NCI-H69 (cell line): ENCODE results near the gene CACNG1.

Experiments
- DNase-seq: peaks from one replicate; lab custom pipeline; 2025; lab: John Stamatoyannopoulos, UW

CACNG1 gene, protein sequence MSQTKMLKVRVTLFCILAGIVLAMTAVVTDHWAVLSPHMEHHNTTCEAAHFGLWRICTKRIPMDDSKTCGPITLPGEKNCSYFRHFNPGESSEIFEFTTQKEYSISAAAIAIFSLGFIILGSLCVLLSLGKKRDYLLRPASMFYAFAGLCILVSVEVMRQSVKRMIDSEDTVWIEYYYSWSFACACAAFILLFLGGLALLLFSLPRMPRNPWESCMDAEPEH

DNA sequence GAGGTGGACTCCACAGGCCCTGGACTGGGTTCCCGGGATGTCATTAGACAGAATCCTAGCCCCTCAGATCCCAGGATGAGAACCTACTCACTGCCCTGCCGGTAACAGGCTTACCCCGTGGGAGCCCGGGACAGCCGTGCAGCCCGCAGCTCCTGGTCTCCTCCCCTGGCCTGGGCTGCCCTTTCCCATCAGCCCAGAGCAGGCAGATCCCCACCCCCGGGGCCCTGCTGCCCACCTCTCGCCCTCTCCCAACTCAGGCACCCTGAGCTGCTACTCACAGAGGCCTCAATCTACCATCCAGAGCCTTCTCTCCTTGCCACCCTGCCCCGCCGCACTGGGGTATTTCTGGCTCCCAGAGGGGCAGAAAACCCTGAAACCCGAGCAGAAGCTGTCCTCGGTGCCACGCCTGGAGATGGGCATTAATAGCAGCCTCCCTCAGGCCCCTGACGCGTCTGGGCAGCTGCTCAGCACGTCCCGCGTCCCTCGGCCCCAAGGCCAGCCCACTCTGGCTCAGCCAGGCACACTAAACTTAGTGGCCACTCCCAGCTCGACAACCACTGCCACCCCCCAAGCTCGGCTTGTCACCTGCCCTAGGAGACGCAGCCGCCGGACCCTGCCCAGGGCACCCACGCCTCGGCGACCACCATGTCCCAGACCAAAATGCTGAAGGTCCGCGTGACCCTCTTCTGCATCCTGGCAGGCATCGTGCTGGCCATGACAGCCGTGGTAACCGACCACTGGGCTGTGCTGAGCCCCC is at the start of gene CACNG1:
Gene CACNG1, plus strand, starts transcription at position 539 of the 757 bp plus-strand sequence. Its CDS starts 107 bp downstream, at position 646.
- no peak for DNase-seq

DNA sequence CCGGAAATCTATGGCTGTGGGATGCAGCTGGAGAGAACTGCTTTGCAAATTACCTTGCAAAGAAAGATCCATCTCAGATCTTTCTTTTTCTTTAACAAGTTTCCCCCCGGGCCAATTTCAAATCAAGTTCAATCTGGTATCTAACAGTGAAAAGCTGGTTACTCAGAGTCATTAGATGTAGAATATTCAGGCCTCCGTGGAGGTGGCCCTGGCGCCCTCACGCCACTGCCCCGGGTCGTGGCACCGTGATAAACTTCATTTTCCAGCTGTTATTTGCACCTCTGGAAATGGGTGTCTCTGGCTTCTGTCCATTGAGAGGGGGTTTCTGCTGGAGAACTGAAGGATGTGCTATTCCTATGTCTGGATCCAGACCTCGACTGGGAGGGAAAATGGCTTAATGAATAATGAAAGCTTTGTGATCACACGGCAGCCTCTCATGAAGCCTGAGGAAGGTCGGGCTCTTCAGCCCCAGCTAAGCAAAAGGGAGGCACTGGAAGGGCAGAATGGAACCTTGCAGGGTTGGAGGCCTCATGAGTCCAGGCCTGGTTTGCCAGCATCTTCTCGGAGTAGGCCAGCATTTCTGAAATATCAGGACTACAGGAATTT is 49.3 kb upstream of the CACNG1 start:
- no peak for DNase-seq

DNA sequence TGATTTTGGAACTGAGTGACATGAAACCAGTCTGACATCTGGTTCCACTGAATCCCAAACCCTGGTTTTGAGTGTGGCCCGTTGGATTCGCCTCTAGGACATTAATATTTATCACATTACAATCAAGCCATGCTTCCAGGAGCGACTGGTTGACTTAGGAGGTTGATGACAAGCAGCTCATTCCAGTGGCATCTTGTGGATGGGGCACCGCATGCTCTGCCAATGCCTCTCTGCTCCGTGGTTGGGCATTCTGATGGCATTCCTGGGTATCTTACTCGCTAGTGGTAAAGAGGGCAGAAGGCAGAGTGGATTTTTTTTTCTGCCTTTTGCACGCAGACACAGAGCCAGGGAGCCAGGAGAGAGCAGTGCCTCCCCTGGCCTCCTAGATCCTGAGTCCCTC is 48.4 kb upstream of the CACNG1 start:
- no peak for DNase-seq

DNA sequence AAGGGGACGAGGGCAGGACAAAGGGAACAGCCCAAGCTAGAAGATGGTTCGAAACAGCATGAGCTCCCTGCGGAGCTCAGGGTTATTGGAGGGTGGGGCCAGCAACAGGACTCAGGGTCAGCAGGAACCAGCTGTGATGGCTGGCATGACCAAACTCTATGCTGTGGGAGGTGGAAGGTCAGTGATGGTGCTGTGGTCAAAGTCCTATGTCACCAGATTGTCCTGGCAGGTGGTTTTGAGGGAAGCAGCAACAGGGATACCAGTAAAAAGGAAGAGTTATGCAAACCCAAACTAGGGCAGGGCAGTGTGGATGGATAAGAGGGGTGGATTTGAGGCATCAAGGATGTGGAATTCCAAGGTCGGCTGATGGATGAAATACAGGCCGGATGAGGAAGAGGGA is 47.4 kb upstream of the CACNG1 start:
- no peak for DNase-seq

DNA sequence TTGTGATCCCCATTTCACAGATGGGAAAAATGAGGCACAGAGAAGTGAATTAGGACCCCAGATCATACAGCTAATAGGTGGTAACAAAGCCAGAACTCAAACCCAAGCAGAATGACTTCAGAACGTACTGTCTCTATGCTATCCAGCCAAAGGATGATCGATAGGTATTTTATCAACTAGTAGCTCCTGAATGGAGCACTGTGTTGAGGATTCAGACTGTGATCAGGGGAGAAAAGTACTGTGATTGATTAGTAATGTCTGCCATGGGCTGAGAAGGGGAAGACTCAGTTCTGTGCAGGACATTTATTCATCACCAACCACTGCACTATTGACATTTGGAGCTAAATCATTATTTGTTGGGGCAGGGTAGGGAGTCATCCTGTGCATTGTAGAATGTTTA is 41.1 kb upstream of the CACNG1 start:
- DNase-seq = no peak

DNA sequence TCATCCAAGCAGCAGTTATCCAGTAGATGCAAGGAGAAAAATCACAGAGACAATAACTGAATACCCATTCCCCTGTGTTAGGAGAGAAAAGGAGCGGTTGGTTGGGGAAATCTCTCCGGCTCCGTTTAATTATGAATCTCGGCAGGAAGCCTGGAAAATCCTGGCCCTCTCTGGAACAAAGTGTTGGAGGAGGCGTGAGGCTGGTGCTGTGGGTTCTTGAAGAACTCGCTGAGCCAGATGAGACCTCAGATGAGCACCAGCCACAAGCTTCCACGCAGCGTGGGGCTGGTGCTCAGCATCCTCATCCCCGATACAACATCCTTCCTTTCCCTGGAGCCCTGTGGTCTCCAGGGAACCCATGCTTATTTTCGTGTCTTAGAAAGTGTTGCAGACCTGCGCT is 40.2 kb upstream of the CACNG1 start:
- DNase-seq = no peak

DNA sequence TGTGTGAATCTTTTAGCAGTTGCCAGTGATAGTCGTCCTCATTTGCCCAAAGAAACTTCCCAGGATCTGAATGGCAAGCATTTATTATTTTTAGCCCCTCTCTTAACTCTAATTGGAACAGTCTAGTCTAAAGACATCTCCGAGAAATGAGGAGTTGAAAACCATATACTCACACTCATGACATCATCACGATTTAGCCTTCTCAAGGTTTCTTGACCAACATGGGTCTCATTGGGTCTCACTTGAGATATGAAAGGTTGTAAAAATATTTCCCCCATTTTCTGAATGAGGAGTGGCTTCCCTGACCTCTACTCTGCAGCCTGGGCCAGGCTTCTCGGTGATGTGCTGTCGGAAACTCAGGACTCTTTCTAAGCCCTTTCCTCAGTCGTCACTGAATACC is 37.1 kb upstream of the CACNG1 start:
- DNase-seq = no peak

DNA sequence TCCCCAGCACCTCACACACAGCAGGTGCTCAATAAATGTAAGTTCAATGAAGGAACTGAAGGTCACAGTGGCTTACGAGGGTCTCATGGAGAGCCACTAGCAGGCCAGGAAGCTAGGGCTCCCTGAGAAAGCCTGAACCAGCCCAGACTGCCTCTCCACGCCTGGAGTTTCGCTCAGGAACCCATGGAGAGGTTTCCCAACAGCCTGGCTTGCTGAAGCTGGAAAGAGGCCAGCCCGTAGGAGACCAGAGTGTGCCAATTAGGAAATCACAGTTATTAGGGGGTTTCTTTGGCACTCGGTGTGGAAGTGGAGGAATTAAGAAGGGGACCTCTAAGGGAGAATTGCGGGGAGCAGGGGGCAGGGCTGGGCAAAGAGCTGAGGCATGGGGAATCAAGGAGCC is 36.3 kb upstream of the CACNG1 start:
- no peak for DNase-seq

DNA sequence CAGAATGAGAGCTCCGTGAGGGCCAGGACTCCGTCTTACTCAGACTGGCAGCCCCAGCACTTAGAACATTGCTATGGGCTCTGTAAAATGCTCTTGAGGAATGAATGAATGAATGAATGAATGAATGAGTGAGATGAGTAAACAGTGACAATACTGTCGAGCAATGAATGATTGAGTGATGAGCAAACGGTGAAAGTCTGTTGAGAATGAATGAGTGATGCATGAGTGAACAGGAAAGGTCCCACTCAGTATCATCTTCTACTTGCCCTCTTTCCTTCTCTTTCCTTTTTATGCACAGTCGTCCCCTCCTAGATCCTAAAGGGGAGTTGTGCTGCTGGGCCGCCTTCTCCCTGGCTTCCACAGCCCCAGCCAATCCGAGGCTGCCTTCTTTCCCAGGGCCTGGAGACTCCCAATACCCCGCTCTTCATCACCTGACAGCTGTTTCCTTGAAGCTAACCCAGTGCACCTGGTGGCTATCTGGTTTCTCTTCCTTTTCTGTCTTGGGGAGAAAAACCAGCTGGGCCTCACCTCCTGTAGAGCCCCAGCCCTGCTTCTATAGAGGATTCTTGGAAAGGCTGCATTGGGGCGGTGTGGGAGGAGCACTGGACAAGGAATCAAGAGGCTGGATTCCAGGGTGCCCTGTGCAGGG is 32.7 kb upstream of the CACNG1 start:
- DNase-seq = peak; percentile 23

DNA sequence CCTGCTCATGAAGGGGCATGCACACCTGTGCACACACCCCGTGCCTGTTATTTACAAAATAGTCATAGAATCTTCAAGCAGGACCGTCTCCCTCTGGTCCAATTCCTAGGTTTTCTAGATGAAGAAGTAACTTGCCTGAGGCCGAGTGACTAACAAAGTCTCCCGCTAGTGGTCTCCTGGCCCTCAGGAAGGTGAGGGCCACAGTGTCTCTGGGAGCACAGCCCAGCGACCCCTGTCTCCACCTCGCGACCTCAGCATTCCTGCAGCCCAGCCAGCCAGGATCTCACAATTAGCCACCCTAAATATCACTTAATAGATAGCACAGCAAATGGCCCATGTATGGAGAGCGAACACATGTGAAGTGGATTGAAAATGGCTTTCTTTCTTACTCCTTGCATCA is 30.5 kb upstream of the CACNG1 start:
- no peak for DNase-seq

DNA sequence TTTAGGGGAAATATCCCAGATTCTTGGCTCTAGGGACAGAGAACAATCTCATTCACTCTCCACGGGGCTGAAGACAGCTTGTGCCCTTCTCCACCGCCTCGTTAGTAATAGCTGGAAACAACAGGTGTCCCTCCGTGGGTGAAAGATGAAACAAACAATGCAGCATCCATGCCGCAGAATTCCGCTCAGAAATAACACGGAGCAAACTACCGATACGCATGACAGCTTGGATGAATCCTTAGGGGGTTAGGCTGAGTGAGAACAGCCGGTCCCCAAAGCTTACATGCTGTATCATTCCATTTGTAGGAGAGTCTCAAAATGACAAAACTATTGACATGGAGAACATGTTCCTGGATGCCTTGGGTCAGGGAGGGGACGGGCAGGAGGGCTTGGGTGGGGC is 29.4 kb upstream of the CACNG1 start:
- no peak for DNase-seq

DNA sequence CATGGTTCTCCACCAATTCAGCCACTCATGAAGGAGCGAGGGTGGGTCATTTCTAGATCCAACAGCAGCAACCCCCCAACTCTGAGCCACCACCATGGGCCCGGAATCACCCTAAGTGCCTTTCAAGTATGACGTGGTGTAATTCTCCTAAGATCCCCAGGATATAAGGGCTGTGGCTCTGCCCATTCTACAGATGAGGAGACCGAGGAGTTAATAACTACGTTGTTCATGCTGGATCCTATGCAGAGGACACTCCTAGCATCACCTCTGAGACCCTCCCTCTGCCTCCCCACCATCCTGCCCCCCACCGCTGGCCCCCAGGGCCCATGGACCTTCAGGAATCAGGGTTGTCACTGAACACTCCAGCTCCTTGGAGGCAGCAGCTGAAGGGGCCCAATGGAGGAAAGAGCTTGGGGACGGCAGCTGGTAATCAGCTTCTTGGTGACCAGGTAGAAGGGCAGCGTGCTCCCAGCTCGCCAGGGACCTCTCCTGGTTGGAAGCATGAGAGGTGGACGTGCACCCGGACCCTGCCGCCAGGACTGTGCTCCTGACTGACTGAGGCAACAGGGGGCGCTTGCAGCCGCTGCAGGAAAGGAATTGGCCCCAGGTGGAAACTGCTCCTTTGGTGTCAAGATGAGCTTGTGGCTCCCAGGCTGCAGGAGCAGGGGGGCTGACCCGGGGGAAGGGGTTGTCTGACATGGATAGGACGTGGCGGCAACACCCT is 28.2 kb upstream of the CACNG1 start:
- DNase-seq = no peak

DNA sequence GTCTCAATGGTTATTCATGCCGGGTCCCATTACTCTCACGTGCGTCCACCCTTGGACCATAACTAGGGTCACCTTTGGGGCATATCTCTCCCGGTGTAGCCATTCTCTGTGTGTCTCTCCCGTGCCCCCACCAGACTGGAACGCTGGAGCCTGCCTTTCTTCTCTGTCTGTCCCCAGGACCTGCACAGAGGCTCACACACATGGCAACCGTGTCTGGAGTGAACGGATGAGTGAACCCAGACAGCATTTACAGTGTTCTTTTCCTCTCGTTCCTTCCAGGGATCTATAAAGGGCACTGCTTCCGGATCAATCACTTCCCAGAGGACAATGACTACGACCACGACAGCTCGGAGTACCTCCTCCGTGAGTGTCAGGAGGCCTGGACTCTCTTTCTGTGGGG is 26.4 kb upstream of the CACNG1 start:
- no peak for DNase-seq

DNA sequence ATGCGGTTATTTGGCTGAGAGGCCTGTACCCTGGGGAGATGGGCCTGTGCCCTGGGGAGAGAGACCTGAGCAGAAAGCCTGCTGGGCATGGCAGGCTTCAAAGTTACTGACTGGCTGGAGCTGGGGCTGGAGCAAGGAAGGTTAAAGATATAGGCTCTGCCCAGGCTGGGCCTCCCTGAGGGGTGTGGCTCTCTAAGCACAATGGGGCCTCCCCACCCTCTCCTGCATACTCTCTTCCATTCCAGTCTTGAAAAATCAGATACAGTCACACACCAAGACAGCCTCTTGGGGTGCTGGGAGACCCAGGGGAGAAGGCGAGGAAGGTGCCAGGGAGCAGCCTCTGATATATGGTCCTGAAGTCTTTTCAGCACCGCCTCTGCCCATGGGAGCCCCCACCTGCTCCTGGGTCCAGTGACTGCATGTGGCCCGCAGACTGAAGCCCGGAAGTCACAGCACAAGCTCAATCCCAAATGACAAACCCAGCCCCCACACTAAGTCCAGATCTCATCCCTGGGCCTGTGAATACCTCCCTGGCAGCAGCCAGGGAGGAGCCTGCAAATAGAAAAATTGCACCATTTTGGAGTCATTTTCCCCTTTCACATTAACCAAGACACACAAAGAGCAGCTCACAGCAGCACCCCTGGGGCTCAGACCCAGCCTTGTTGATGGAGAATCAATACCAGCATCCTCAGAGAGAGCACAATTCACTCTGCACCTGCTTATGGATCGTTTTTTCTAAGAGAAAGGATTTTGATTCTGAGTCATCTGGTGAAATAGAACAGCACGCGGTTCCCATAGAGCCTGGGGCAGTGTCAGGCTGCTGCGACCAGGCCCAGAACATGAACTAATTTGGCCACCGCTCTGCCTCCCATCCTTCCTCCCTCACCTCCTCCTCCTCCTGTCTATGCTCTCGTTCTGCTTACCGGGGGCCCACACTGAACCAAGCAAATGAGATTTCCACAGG is 25.6 kb upstream of the CACNG1 start:
- DNase-seq = peak; percentile 82

DNA sequence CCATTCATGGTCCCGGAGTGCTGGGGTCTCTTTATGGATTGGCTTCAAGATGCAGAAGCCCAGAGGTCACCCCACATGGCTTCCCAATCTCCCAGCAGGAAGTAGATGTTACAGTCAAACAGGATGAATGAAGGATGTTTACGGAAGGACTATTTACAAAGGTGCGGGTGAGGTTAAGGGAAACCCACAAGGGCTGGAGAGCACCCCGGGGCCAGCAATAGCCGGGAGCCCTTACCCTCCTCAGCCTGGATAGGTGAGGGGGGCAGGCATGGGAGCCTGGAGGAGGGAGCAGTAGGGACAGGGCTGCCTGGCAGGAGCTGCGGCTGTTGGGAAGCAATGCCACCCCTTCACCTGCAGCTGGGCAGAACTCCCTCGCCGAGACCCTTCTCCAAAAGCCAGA is 24.5 kb upstream of the CACNG1 start:
- peak; percentile 50 for DNase-seq

DNA sequence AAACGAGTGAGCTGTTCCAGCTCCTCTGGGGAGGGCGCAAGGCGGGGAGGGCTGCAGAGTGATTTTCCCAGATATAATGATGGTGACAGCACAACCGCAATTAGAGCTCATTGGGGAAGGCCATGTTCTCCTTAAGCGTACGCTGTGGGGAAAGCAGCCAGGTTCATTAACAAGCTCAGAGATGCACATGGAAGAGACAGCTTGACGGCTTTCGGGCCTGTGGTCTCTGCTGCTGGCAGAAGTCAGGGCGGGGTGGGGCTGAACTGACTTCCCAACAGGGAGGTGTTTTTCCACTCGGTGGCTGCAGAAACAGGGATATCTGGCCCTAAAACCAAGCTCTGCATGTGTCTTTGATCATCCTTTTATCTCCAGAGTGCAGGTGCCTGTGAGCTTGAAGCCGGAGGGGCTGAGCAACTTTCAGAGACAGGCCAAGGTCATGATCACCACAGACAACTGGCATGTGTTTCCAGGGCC is 24.0 kb upstream of the CACNG1 start:
- DNase-seq = peak; percentile 53

DNA sequence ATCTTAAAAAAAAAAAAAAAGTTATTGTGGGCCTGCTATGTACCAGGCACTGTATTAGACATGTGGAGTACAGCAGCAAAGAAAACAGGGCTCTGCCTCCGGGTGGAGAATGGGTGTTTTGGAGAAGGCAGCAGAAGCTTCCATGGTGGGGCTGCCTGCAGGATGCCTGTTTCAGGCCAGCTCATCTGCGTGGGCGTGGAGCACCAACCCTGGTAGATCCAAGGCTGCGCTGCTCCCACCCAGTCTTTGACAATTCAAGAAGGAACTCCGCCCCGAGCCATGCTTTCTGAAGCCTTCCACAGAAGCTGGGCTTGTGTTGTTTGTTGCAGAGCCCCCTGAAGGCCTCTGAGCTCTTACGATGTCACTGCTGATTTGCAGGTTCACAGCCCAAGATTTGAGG is 23.2 kb upstream of the CACNG1 start:
- DNase-seq = no peak

DNA sequence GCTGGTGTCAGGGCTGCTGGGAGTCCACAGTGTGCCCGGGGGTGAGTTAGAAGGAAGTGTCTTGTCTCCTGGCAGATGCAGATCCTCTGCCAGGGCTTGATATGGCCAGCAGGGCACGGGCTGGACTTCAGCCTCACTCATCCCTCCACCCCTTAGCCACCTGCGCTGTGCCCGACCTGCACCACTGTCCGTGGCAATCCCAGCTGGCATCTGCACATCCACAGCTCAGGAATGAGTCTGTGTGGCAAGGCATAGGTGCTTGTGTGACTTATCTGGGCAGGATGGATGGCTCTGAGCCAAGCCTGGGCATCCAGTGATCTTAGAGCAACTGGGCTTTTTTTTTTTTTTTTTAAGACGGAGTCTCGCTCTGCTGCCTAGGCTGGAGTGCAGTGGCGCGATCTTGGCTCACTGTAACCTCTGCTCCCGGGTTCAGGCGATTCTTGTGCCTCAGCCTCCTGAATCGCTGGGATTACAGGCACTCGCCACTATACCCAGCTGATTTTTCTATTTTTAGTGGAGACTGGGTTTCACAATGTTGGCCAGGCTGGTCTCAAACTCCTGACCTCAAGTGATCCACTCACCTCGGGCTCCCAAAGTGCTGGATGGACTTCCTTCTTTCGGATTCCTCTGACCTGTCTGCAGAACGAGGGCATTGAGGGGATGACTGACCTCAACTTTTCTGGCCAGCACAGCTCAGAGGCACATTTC is 22.5 kb upstream of the CACNG1 start:
- no peak for DNase-seq

DNA sequence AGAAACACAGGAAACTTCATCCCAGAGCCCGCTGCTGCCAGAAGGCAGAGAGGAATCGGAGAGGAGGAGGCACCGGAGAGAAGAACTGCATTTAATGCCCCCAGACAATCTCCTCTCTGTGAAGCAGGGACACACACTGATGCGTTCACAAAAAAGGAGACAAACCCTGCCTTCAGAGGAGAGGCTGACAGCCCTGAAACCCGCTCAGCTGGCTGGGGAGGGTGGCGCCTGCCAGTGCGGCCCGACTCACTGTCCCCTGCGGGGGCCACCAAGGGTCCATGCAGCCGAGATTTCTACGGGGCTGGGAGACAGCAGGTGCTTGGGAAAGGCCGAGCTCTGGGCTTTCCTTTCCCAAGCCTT is 21.9 kb upstream of the CACNG1 start:
- no peak for DNase-seq

DNA sequence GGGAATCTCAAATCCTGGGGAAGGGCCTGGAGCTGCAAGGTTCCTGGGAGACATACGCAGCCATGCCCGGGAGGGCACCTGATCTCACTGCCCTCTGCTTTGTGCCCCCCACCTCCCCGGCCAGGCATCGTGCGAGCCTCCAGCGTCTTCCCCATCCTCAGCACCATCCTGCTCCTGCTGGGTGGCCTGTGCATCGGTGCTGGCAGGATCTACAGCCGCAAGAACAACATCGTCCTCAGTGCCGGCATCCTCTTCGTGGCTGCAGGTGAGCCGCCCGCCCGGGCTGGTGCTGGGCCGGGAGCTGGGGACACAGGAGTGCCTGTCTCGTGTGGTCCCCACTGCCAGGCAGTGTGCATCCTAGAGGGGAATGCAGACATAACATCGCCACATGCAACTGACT is 19.6 kb upstream of the CACNG1 start:
- DNase-seq = no peak
